ENCODE results near the gene DBNDD1.

The DBNDD1 gene

GRCh38 chr16:90035902-90036301, 16.6 kb upstream of the DBNDD1 start:
- DNase-seq (ENCODE audit: low spot score): no peak

- no peak for DNase-seq (ENCODE audit: low spot score)
These were observed 15.2 kb upstream of the DBNDD1 start for GRCh38 chr16:90034504-90034903.

DNA sequence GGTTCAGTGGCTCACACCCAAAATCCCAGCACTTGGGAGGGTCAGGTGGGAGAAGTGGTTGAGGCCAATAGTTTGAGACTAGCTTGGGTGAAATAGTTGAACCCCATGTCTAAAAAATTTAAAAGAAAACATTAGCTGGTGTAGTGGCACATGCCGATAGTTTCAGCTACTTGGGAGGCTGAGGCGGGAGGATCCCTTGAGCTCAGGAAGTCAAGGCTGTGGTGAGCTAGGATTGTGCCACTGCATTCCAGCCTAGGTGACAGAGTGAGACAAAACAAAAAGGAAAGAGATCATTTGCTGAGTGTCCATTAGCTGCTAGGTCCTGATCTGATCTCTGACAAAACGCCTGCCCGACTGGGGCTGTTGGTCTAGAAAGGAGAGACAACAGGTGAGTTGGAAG, 14.1 kb upstream of the DBNDD1 start:
- no peak for DNase-seq (ENCODE audit: low spot score)

GRCh38 chr16:90032674-90033331, 13.5 kb upstream of the DBNDD1 start:
- no peak for DNase-seq (ENCODE audit: low spot score)

DNA sequence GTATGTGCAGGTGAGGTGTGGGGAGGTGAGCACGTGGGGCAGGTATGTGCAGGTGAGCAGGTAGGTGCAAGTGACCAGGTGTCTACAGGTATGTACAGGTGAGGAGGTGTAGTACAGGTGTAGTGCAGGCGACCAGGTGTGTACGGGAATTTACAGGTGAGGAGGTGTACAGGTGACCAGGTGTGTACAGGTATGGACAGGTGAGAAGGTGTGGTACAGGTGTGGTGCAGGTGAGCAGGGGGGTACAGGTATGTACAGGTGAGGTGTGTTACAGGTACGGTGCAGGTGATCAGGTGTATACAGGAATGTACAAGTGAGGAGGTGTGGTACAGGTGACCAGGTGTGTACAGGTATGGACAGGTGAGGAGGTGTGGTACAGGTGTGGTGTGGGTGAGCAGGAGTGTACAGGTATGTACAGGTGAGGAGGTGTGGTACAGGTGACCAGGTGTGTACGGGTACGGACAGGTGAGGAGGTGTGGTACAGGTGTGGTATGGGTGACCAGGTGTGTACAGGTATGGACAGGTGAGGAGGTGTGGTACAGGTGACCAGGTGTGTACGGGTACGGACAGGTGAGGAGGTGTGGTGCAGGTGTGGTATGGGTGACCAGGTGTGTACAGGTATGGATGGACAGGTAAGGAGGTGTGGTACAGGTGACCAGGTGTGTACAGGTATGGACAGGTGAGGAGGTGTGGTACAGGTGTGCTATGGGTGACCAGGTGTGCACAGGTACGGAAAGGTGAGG, 12.8 kb upstream of the DBNDD1 start:
- DNase-seq (ENCODE audit: low spot score): peak; percentile 78

DNA sequence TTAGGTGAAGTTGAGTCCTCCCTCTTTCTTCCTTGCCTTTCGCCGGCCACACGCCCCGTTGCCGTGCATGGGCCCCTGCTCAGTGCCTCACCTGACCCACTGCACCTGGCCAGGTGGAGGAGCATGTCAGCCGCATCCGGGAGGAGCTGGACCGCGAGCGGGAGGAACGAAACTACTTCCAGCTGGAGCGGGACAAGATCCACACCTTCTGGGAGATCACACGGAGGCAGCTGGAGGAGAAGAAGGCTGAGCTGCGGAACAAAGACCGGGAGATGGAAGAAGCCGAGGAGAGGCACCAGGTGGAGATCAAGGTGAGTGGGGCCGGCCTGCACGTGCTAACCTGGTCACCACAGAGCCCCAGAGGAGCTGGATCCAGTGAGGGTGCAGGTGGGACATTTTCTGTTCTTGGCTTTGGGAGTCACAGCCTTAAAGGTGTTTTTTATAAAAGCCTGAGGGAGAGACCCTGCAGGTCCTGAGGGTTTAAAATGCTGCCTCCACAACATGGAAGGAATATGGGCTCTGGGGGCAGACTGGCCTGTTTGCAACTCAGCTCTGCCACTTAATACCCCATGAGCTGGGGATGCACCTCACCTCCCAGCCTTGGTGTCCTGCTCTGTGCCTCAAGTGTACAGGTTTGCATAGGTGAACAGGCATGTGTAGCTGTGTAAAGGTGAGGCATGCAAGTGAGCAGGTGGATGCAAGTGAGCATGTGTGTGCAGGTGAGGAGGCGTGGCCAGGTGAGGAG, 12.1 kb upstream of the DBNDD1 start:
- DNase-seq (ENCODE audit: low spot score): no peak

GRCh38 chr16:90028985-90029384, 9.7 kb upstream of the DBNDD1 start:
- DNase-seq (ENCODE audit: low spot score): no peak

DNA sequence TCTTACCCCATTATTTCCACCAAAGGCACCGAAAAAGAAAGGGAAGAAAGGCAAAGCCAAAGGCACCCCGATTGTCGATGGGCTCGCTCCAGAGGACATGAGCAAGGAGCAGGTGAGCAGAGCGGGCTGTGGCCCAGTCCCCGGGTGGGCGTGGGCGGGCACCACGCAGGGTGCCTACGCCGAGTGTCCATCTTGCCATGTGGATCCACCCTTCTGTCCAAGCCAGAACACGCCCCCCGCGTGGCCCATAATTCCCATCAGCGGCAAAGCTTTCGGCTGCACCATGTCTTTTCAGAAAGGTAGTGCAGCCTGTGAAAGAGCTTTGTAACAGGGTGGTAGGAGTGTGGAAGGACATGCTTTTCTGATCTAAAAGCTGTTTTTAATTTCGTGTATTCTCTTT, 8.4 kb upstream of the DBNDD1 start:
- no peak for DNase-seq (ENCODE audit: low spot score)

DNA sequence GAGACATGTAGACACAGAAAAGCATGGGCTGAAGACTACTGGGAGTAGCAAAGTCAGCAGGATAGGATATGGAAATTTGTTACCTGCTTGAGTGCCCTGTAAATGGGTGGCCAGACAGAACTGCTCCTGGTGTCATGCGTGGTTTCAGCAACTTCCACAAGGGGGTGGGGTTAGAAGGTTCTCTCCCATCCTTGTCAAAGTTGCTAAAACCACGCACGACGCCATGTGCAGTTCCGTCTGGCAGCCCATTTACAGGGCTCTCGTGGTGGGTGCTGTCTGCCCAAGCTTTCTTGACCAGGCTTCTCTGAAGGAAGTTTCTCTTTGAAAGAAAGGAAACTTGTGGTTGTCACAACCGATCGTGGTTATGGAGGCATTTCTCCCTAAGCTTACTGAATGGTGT, 6.9 kb upstream of the DBNDD1 start:
- no peak for DNase-seq (ENCODE audit: low spot score)

DNA sequence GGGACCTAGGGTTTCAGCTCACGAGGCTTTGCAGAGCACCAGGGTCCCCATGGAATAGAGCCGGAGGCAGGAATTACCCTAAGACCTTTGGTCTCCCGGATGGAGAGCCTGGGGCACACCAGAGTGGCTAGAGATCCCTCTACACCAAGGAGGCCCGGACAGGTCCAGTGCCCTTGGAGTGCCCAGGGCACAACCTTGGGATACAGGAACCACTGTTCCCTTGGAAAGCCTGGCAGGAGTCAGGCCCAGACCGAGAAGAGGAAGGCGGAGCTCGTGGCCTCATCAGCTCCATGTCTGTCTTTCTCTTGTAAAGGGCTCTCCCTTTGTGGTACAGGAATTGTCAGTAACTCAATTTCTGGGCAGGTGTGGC, 3.8 kb upstream of the DBNDD1 start:
- no peak for DNase-seq (ENCODE audit: low spot score)

- DNase-seq (ENCODE audit: low spot score): peak; percentile 97
These were observed 3.2 kb upstream of the DBNDD1 start for GRCh38 chr16:90022209-90023077.

DNA sequence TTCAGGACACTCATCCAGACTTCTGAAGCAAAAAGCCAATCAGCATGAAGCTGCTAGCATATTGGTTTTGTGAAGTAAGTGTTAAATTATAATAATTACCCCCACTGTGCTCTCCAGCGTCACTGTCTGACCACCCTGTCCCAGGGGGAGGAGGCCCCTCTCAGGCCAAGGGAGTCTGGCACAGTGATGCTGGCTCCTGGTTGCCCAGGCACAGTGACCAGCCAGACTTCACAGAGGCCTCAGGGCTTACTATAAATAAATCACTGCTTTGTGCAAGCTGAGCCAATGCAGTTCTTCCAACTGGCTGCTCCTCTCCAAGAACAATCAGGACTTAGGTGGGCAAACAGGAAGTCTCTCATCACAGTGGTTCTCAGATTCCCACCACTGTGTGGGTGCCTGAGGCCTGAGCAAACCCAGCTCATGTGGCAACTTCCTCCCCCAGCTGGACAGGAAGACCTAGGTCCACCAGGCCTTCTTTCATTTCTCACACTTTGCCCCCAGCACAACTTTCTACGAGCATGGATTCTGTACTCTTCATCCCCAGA, 1.7 kb upstream of the DBNDD1 start:
- no peak for DNase-seq (ENCODE audit: low spot score)

DNA sequence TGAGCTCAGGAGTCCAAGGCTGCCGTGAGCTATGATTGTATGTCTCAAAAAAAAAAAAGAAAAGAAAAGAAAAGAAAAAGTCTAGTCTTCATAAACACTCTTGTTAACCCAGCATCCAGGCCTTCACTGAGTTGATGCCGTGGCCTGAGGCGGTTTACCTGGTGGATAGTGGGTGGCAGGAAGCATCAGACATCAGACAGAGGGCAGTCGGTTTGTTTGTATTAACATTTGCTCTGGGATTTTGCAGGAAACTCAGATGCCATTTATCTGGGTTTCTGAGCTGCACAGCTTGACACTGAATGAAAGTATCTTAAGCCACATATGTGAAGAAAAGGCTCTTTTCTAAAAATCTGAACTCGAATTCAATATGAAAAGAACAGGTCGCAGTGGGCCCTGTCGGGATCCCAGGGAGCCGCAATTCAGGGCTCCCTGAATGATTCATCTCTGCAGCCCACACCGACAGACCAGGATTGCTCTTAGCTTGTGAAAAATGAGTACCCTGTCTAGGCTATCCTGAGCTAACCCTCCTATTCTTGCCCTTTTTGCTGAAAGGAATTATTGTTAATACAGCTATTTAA, 1.1 kb upstream of the DBNDD1 start:
- DNase-seq (ENCODE audit: low spot score): no peak

DNA sequence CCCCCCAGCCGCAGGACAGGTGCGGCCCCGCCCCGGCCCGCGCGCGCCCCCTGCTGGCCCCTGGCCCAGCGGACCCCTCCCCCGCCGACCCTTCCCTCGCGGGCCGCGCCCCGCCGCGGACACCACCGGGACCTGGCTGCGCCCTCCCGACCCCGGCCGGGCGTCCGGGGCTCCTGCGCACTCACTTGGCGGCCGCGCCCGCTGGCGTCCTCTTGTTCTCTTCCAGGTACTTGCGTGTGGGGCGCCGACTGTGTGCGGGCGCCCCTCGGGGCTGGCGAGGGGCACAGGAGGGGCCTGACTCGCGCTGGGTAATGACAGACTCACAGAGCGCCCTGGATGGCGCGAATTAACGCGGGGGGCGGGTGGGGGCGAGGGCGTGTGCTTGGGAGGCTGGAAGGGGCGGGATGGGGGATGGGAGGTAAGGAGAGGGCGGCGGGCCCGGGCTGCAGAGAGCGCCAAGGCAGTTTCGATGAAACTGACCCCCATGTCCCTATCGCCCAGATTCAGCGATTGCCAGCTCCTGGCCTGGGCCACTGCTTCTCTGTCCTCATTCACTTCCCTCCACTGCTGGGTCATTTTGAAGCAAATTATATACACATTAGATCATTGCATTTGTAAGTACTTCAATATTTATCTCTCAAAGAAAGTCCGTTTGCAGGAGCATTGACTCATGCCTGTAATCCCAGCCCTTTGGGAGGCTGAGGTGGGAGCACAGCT, 445 bp upstream of the DBNDD1 start:
- DNase-seq (ENCODE audit: low spot score): peak; percentile 58

DNA sequence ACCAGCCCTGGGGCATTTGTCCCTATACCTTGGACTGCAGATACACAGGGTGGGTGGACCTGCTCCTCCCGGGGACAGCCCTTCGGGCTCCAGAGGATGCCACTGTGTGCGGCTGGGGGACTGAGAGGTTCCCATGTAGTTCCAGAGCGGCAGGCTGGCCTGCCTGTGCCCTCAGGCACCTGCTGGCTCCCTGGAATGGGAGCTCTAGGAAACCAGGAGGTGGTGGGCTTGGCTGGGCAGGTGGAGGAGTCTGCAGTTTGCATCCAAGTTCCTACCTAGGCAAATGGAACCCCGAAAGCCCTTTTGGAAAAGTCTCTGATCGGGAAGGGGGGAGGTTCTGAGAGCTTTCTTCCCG, 982 bp downstream of the DBNDD1 start:
- no peak for DNase-seq (ENCODE audit: low spot score)

- DNase-seq (ENCODE audit: low spot score): no peak
These were observed 2.8 kb downstream of the DBNDD1 start for GRCh38 chr16:90016339-90016950.

DNA sequence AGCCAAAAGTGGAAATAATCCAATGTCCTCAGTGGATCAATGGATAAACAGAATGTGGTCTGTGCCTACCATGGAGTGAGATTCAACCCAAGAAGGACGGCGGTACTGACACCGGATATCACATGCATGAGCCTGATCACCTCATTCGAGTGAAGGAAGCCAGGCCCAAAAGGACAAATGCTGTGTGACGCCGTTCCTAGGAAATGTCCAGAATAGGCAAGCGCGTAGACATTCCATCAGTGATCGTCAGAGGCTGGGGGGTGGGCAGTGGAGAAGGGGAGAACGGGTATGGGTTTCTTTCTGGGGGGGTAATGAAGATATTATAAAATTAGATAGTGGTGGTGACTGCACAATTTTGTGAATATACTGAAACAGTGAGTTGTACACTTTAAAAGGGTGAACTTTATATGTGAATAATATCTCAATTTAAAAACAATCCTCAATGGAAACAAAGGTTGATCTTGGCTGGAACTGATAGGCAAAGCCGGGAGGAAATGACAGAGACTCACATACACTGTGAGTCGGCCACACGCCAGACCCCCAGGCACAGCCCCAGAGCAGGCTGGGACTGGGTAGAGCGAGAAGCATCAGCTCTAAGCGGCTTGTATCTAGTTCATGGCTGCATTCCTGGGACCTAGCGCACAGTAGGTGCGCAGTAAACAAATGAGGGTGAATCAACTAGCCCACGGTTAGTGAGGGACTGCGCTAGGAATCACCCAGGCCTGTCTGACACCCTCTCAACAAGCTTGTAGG, 3.5 kb downstream of the DBNDD1 start:
- no peak for DNase-seq (ENCODE audit: low spot score)

- DNase-seq (ENCODE audit: low spot score): no peak
These were observed 6.1 kb downstream of the DBNDD1 start for GRCh38 chr16:90012991-90013745.

DNA sequence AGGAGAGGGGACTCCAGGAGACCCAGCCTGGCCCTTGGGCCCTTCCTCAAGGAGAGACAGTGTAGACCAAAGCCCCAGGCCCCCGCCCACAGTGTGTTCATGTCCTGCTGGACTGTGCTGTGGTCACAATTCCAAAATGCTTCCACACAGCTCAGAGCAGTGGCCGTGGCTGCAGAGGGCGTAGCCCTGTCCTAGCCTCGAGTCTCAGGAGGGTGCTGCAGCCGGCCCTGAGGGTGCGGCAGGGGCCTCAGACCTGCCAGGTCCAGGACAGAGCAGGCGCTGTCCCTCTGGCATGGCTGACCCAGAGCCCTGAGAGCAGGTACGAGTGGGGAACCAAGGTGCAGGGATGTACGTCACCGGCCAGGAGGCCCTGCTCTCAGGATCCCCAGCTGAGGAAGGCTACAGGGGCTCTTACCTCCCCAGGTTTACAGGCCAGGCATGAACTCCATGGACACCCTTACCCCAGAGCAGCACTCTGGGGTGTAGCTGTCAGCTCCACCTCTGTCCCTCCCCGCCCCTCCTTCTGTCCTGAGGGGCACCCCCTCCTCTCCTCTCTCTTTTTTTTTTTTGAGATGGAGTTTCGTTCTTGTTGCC, 7.3 kb downstream of the DBNDD1 start:
- DNase-seq (ENCODE audit: low spot score): no peak

Measured in hepatic stellate cell (primary cell).